CD4-positive, alpha-beta T cell treated with Interferon gamma for 1 hour (primary cell): Measurements from ENCODE around the gene RPTN.

ENCODE experiments used
- DNase-seq: peaks from one replicate; pipeline ENCODE4 v3.0.0-alpha.2; 2020

RPTN gene

GRCh38 chr1:152110365-152110859 is 48.6 kb downstream of the RPTN start:
- no peak for DNase-seq

- DNase-seq: no peak
Measured at GRCh38 chr1:152109998-152110294, 49.1 kb downstream of the RPTN start.

- DNase-seq: no peak
Measured at GRCh38 chr1:152109231-152109997, 49.6 kb downstream of the RPTN start.

GRCh38 chr1:152108882-152109222 is 50.2 kb downstream of the RPTN start:
- no peak for DNase-seq

GRCh38 chr1:152107984-152108881 is 50.8 kb downstream of the RPTN start:
- DNase-seq: no peak

GRCh38 chr1:152107031-152107983 is 51.7 kb downstream of the RPTN start:
- DNase-seq: no peak

- no peak for DNase-seq
Measured at GRCh38 chr1:152104854-152105253, 54.2 kb downstream of the RPTN start.
